ENCODE measurements around the gene ZNF771. TPM values are rescaled to one million over a fixed set of nuclear protein-coding genes. Genes with fewer than 3 reads are reported as not detected.

The ZNF771 gene
- total RNA-seq, 4 donors from 2014 or later = 9.1 to 29.5 (median 19.1) TPM

DNA sequence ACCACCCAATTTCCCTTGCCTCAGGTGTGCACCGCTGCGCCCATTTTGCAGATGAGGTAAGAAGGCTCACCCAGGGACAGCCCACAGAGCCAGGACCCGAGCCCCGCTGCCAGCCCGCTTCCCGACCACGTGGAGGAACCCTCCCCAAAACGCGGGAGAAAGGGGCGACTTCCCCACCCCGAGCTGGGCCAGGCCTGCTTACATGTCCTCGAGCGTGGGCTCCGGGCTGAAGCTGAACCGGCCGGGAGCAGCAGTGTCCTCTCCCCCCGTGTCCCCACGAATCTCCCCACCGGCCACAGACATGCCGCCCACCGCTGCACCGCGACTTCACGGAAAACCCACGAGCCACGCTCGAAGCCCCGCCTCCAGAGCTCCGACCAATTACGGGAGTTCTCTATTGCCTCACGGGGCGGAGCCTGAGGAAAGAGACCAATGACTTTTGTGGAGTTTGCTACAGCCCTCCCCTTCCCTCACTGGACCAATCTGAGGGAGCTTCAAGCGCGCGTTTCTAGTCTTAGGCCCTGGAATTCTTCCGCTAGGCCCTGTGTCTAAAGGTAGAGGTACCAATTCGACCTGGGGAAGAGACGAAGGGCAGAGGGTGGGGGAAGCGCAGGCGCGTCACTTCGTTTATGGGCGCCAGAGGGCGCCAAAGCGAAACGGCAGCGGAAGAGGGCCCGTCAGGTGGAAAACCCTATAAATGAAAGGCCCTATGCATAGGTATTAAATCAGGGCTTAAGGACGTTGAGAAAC, 22.4 kb downstream of the ZNF771 start, which contains the start of gene DCTPP1:
TSS of gene DCTPP1 (minus strand) at position 353 of the 750 bp plus-strand sequence. CDS start at position 303, 50 bp downstream.
- H3K36me3 ChIP-seq = no peaks in the 10 kb centered on the region
- intact Hi-C loops (cut with DNase I) = loop anchor here (10.0 kb wide), 1 partner anchor 345 kb away; no protein-coding TSS in a partner anchor
- H3K9me3 ChIP-seq = no peaks in the 10 kb centered on the region
- peak; percentile 98 to 99 for DNase-seq
- peak within 1 kb of the TSS; percentile 19 to 68 (median 24) for H3K4me3 ChIP-seq (replicated peaks in 1 of 3)
- WGBS, 2 donors = 1 to 2% methylated on average over 28 to 29 of the region's 49 CpGs
- TF ChIP-seq POLR2A (IDR thresholded peaks at IDR 0.05) = peak in 1 of 2 donors; percentile 59
- TF ChIP-seq, protein P1, sequence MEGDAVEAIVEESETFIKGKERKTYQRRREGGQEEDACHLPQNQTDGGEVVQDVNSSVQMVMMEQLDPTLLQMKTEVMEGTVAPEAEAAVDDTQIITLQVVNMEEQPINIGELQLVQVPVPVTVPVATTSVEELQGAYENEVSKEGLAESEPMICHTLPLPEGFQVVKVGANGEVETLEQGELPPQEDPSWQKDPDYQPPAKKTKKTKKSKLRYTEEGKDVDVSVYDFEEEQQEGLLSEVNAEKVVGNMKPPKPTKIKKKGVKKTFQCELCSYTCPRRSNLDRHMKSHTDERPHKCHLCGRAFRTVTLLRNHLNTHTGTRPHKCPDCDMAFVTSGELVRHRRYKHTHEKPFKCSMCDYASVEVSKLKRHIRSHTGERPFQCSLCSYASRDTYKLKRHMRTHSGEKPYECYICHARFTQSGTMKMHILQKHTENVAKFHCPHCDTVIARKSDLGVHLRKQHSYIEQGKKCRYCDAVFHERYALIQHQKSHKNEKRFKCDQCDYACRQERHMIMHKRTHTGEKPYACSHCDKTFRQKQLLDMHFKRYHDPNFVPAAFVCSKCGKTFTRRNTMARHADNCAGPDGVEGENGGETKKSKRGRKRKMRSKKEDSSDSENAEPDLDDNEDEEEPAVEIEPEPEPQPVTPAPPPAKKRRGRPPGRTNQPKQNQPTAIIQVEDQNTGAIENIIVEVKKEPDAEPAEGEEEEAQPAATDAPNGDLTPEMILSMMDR (IDR thresholded peaks at IDR 0.05) = peak in 5 of 6 experiments; percentile 18 to 91 (median 81)
- H3K27ac ChIP-seq = peak within 1 kb of the TSS; percentile 27 to 76 (median 69)
- H3K4me1 ChIP-seq = peaks cover 10 to 22% of the 10 kb centered on the region in 2 donors
- H3K27me3 ChIP-seq = no peaks in the 10 kb centered on the region

DNA sequence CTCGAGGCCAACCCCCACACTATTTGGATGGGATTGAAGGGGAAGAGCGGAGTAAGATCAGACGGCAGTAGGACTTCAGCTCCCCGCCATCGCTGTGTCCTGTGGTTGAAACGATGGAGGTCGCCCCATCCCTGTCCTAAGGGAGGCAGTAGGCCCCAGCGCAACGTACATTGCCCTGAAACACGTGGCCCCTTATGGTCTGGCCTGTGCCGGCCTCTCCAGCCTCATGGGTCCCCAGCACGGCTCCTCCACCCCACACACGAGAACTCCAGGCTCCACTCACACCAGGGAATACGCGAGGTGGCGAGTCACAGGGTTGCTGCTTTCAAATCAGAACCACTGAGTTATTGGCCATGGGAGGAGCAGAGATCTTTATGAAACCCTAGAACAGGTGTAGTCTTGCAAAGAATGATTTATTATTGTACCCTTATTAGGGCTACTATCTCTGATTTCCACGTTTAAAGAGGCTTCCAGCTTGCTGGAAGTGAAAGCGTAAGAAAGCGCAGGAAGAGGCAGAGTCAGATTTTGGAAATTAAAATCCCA, 23.1 kb downstream of the ZNF771 start:
- no peak overlapping the region for H3K4me3 ChIP-seq (replicated peaks in 1 of 3)
- no peak for DNase-seq
- no peaks in the 10 kb centered on the region for H3K36me3 ChIP-seq
- no peaks in the 10 kb centered on the region for H3K27me3 ChIP-seq
- no peaks in the 10 kb centered on the region for H3K9me3 ChIP-seq
- peak overlapping the region; percentile 27 to 76 (median 69) for H3K27ac ChIP-seq
- intact Hi-C loops (cut with DNase I) = no loop called here
- TF ChIP-seq, protein P1 (IDR thresholded peaks at IDR 0.05) = no peak
- TF ChIP-seq POLR2A (IDR thresholded peaks at IDR 0.05) = no peak
- 57 to 58% methylated on average over 17 to 19 of the region's 19 CpGs for WGBS, 2 donors
- peaks cover 10 to 18% of the 10 kb centered on the region in 2 donors for H3K4me1 ChIP-seq

DNA sequence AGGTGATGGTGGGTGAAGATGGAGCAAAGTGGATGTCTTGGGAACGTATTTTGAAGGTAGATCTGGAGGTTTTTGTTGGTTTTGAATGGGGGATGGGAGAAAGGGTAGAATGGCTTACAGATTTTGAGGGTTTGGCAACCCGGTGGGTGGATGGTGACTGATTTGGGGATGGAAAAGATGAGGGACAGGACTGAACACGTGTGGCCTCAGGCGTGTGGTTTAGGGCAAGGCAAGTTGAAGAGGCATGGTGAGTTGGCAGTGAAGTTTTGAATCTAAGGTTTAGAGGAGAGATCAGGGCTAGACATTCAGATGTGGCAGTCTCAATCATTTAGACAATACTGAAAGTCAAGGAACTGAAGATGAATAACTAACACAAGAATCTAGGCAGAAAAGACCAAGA, 27.4 kb downstream of the ZNF771 start:
- intact Hi-C loops (cut with DNase I) = loop anchor here (5.0 kb wide), 1 partner anchor 77 kb away; no protein-coding TSS in a partner anchor
- 74 to 75% methylated on average over 4 of the region's 4 CpGs for WGBS, 2 donors
- TF ChIP-seq POLR2A (IDR thresholded peaks at IDR 0.05) = no peak
- TF ChIP-seq, protein P1 (IDR thresholded peaks at IDR 0.05) = no peak

DNA sequence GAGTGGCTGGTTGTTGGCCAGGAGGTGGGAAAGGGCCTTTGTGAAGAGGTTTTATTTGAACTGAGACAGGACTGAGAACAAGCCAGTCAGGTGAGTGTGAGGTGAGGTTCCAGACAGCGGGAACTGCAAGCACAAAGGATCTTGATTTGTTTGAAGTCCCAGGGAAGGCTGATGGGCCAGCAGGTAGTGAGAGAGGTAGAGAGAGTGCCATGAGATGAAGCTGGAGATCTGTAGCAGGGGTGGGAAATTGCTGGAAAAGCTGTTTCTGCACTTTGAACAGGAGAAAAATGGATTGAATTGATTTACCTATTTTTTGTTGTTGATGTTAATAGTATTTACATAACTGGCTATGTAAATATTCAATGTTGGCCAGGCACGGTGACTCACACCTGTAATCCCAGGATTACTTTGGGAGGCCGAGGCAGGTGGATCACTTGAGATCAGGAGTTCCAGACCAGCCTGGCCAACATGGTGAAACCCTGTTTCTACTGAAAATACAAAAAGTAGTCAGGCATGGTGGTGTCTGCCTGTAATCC, 30.2 kb downstream of the ZNF771 start:
- intact Hi-C loops (cut with DNase I) = loop anchor here (5.0 kb wide), 1 partner anchor 75 kb away; no protein-coding TSS in a partner anchor
- 47 to 48% methylated on average over 3 of the region's 3 CpGs for WGBS, 2 donors
- Histone ChIP-seq H3K4me3 (replicated peaks in 1 of 3) (no peak overlapping the region), H3K9me3 (no peaks in the 10 kb centered on the region), H3K27me3 (no peaks in the 10 kb centered on the region), H3K36me3 (peaks cover 0 to under 1% of the 10 kb centered on the region in 2 donors), H3K4me1 (no peaks in the 10 kb centered on the region), H3K27ac (no peak overlapping the region)
- TF ChIP-seq, protein P1 (IDR thresholded peaks at IDR 0.05) = no peak
- TF ChIP-seq POLR2A (IDR thresholded peaks at IDR 0.05) = no peak
- peak in 1 of 2 donors; percentile 17 for DNase-seq

More for the DNA sequence above, 27.4 kb downstream of the ZNF771 start:
- H3K4me3 ChIP-seq (replicated peaks in 1 of 3) = no peak overlapping the region
- peaks cover 4 to 5% of the 10 kb centered on the region in 2 donors for H3K4me1 ChIP-seq
- H3K27me3 ChIP-seq = no peaks in the 10 kb centered on the region
- H3K27ac ChIP-seq = no peak overlapping the region
- DNase-seq = no peak
- H3K36me3 ChIP-seq = no peaks in the 10 kb centered on the region
- no peaks in the 10 kb centered on the region for H3K9me3 ChIP-seq
